ENCODE data around the gene GRAMD1A.
"Not testable (repeated sequence)": the region's sequence is repeated elsewhere in the genome, so short reads cannot be mapped to it uniquely, and the experiment has no call there.

Gene GRAMD1A

DNA sequence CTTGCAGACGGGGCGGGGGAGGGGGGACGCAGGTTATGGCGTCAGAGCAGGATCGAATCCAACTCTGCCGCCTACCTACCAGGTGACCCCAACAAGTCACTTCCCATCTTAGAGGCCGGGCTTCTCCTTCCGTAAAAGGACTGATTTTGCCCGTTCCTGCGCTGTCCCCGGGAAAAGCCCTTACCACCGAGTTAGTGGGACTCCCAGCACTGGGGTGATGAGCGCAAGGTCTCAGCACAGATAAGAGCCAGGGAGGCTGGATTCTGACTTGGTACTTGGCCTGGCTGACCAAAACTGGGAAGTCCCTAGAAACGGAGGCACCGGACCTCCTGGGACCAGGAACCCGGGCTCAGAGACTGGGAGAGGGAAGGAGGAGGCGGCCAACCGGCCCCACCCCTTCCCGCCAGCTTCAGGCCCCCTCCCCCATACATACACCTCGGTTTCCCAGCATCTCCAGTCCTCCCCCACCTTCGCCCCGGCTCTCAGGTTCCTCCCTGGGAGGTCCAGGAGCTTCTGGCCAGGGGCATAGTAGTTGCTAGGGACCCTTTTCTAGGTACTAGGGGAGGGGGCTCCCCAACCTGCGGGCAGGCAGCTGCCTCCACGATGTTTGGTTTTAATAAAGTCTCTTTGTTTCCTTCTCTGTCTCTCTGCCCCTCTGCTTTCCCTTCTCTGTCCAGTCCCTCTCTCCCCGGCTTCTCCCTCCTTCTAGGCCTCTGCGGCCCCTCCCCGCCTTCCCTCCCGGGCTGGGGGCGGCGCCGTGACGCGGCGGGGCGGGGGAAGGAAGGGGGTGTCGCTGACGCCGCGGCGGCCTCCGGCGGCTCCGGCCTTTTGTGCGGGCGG, at the start of gene GRAMD1A:
Gene GRAMD1A (plus strand): TSS at position 826 of the 840 bp plus-strand sequence. CDS start 156 bp downstream, outside the sequence.
- DNase-seq: peak; percentile 79 to 83

DNA sequence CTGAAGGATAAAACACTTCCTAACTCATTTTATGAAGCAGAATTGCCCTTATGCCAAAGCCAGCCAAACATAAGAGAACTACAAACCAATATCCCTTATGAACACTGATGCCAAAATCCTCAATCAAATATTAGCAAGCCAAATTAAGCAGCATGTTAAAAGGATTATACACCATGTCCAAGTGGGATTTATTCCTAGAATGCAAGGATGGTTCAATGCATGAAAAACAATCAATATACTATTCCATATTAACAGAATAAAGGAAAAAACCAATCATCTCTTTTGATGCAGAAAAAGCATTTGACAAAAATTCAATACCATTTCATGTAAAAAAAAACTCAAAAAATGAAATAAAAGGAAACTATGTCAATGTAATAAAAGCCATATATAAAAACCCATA, 47.0 kb upstream of the GRAMD1A start:
- no peak for DNase-seq

- DNase-seq: no peak
Measured at GRCh38 chr19:34957830-34958751, 42.0 kb upstream of the GRAMD1A start.

GRCh38 chr19:34959021-34959420, 41.1 kb upstream of the GRAMD1A start:
- no peak for DNase-seq

DNA sequence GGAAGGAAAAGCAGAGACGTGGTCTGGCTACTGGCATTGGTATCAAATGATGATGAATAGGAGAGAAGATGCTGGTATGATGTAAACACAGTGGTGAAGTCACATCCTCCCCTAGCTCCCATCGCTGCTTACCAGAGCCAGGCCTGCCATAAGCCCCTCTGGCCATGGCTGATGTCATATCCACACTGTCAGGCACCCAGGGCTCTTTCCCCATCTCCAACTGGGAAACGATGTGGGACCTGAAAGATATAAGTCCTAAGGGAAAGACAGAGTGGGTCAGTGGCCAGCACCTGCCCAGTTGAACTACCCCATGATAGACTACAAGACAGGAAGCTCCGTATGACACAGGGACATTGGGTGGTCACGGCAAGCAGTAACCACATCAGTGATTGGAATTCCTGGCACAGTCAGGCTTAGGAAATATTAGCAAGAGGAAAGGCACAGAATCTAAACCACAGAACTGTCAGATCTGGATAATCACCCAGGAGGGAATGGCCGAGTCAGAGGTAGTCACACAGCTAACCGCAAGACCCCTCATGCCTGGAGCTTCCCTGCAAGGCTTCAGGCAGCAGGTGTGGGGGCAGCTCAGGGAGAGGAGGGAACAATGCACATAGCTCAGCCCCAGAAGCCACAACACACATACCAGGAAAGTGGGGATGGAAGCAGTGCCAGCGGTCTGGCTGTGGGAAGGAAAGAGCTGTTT, 39.9 kb upstream of the GRAMD1A start:
- no peak for DNase-seq

GRCh38 chr19:34960940-34961679, 39.0 kb upstream of the GRAMD1A start:
- DNase-seq: no peak

DNA sequence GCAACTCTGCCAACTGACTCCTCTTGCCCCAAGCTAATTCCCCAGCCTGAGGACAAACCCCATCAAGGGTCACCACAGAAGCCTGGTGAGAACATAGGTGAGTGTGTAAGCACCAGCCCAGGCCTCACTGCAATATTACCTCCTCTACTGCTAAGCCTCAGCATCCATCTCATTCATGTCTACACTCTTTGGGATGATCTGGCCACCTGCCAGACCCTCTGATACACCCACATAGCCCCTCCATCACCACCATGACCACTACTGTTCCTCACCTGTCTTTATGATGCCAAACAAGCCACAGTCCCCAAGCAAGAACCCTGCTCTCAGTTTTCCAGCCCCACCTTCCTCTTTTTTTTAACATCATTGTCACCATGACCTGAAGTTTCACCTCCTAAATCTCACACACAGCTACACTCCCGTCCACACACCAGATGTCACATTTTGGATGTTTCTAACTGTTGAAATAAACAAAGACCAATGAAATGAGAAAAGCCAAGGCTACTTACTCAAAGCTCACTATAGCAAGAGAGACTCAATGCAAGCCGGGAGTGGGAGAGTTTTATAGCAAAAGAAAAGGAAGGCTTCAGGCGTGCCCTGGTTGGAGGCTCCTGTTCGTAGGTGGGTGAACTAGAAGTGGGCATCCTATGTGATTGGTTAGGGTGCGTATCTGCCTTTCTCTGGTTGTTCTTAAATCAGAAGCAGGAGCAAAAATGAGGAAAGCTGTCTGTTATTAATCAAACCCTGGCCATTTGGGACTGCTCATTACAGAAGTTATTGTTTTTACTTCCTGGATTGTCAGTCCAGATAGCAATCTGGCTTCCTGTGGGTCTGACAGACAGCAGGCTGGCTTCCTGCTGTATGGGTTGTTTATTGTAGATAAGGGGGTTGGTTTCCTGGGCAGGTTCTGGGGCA, 38.1 kb upstream of the GRAMD1A start:
- DNase-seq: no peak

DNA sequence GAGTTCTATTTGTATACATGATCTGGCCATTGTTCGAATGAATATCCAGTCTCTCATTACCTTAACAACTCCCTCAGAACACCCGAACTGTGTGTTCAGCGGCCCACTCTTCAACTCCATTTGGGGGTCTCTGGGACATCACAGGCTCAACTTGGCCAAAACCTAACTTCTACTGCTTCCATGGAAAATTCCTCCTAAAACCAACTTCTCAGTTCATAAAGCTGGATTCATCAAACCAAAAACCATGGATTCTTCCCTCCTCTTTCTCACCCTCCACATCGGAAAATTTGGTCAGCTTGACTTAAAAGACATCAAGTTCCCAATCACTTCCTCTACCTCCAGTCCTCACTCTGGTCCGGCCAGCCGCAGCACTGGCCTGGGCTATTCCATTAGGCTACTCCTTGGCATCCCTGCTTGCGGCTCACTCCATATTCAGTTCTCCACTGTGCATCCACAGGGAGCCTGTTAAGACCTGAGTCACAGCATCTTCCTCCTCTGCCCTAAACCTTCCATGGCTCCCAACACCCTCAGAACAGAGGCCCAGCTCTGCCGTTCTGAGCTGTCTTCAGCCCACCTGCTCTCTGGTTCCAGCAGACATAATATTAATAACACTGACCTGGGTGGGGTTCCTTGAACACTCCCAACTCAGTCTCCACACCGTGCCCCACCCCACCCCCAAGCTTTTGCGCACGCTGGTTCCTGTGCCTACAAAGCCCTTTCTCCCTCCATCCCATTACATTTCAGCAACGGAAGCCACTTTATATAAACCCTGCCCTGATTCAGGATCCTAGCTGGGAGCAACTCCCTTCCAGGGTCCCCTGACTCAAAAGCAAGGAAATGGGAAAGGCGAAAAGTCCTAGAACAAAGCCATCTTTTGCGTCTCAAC, 37.2 kb upstream of the GRAMD1A start:
- no peak for DNase-seq

DNA sequence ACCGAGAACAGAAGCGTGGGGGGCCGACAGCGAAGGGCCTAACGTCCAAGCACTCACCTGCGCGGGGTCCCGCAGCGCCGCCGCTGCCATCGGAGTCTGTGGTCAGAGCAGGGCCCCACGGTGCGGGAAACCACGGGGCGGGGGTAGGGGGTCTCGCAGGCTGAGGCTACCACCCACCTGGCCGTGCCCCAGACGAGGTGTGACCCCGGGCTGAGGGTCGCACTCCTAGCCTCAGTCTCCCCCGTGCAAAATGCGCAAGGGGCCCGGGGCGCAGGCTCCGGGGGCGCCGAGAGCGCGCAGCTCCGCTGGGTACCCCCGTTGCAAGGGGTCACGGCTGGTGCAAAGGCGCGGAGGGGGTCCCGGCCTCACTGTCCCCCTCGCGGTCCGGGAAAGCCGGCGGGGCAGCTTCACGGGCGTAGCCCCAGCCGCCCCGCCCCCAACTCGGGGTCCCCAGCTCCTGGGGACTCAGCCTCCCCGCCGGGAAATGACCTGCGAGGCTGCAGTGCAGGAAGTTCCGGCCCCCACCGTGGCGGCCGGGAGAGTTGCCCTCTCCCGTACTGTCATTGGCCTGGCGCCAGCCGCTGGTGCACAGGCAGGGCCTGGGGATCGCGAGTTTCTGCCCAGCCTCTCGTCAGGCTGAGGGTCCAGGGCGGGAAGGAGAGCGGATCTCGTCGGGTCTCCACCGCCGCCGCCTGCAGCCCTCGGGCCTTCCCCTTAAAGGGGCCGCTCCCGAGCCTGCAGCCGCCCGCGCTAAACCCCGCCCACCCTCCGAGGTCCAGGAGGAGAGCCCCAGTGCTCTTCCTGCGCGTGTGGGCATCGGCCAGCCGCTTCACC, 36.3 kb upstream of the GRAMD1A start, which contains the start of gene ZNF792:
Gene ZNF792 (minus strand): TSS at position 657 of the 834 bp plus-strand sequence. CDS start 567 bp downstream, at position 90.
- DNase-seq: peak; percentile 34 to 61

DNA sequence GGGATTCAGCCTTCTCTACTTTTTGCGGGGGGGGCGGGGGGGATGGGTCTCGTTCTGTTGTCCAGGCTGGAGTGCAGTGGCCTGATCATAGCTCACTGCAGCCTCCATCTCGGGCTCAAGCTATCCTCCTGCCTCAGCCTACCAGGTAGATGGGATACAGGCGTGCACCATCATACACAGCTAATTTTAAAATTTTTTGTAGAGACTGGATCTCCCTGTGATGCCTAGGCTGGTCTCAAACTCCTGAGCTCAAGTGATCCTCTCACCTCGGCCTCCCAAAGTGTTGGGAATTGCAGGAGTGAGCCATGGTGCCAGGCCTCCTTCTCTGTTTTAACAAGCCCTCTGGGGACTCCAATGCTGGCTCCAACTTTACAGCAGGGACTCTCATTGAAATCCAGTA, 35.5 kb upstream of the GRAMD1A start:
- DNase-seq: no peak

- not testable (repeated sequence) for DNase-seq
Measured at GRCh38 chr19:34965505-34965904, 34.6 kb upstream of the GRAMD1A start.

DNA sequence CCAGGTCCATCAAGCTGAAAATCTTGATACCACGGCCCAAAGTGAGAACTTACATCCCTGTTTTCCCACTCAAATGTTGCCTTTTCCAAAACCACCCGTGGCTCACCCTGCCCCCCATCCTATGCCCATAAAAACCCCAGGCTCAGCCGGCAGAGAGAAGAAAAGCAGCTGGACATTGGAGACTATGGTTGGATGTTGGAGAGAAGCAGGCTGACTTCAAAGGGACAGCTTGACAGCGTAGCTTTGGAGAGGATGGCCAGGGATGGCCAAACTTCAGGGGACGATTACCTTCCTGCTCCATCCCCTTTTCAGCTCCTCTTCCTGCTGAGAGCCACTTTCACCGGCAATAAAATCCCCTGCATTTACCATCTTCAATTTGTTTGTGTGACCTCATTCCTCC, 32.6 kb upstream of the GRAMD1A start:
- DNase-seq: no peak

DNA sequence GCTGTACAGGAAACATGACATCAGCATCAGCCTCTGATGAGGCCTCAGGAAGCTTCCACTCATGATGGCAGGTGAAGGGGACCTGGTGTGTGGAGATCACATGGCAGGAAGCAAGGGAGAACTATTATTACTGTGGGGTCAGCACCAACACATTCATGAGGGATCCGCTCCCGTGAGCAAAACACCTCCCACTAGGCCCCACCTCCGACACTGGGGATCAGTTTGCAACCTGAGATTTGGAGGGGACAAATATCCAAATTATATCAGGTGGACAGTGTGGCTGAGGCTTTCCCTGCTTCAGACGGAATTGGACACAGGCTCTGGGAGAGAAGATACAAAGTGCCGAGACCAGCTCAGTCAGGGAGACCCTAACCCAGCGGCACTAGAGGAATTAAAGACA, 30.4 kb upstream of the GRAMD1A start:
- DNase-seq: no peak

DNA sequence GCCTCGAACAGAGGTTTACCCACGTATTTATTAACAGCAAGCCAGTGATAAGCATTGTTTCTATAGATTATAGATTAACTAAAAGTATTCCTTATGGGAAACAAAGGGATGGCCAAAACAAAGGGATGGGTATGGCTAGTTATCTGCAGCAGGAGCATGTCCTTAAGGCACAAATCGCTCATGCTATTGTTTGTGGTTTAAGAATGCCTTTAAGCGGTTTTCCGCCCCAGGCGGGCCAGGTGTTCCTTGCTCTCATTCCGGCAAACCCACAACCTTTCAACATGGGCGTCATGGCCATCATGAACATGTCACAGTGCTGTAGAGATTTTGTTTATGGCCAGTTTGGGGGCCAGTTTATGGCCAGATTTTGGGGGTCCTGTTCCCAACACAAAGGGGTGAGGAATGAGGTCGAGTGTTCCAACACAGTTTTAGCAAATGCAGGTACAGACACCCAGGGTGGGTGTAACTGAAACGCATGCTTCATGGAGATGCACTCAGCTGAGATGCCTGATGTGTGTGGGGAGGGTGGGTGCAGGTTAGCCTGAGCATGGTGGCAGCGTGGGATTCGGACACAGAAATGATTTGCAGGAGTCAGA, 29.8 kb upstream of the GRAMD1A start:
- not testable (repeated sequence) for DNase-seq

- no peak for DNase-seq
Measured at GRCh38 chr19:34972163-34972705, 27.9 kb upstream of the GRAMD1A start.

GRCh38 chr19:34974646-34975045, 25.5 kb upstream of the GRAMD1A start:
- no peak for DNase-seq

GRCh38 chr19:34975056-34975455, 25.1 kb upstream of the GRAMD1A start:
- DNase-seq: no peak

- no peak for DNase-seq
Measured at GRCh38 chr19:34976611-34977010, 23.5 kb upstream of the GRAMD1A start.

All from NCI-H524 (cell line).